Measurements from ENCODE around the gene CSF3.

DNA sequence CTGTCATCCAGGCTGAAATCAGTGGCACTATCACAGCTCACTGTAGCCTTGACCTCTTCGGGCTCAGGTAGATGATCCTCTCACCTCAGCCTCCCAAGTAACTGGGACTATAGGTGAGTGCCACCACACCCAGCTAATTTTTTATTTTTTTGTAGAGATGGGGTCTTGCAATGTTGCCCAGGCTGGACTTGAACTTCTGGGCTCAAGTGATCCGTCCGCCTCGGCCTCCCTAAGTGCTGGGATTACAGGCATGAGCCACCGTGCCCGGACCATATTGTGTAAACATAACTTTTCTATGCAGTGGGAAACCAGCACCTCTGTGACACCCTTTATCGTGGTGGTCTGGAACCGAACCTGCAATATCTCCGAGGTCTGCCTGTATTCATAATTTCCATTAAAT, 11.2 kb upstream of the CSF3 start:
- TF ChIP-seq POLR2AphosphoS5 (IDR thresholded peaks at IDR 0.05; ENCODE audit: low read depth, low read length): no peak
- TF ChIP-seq, protein P1, sequence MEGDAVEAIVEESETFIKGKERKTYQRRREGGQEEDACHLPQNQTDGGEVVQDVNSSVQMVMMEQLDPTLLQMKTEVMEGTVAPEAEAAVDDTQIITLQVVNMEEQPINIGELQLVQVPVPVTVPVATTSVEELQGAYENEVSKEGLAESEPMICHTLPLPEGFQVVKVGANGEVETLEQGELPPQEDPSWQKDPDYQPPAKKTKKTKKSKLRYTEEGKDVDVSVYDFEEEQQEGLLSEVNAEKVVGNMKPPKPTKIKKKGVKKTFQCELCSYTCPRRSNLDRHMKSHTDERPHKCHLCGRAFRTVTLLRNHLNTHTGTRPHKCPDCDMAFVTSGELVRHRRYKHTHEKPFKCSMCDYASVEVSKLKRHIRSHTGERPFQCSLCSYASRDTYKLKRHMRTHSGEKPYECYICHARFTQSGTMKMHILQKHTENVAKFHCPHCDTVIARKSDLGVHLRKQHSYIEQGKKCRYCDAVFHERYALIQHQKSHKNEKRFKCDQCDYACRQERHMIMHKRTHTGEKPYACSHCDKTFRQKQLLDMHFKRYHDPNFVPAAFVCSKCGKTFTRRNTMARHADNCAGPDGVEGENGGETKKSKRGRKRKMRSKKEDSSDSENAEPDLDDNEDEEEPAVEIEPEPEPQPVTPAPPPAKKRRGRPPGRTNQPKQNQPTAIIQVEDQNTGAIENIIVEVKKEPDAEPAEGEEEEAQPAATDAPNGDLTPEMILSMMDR (IDR thresholded peaks at IDR 0.05 in 2 of 3, conservative IDR thresholded peaks at IDR 0.05 in 1 of 3; ENCODE audit: borderline replicate concordance in 1 of 3, insufficient read depth in 1 of 3, low read depth in 2 of 3, low read length in 2 of 3): no peak
- no peak for TF ChIP-seq SRF (IDR thresholded peaks at IDR 0.05; ENCODE audit: low read depth)
- TF ChIP-seq, protein P2, sequence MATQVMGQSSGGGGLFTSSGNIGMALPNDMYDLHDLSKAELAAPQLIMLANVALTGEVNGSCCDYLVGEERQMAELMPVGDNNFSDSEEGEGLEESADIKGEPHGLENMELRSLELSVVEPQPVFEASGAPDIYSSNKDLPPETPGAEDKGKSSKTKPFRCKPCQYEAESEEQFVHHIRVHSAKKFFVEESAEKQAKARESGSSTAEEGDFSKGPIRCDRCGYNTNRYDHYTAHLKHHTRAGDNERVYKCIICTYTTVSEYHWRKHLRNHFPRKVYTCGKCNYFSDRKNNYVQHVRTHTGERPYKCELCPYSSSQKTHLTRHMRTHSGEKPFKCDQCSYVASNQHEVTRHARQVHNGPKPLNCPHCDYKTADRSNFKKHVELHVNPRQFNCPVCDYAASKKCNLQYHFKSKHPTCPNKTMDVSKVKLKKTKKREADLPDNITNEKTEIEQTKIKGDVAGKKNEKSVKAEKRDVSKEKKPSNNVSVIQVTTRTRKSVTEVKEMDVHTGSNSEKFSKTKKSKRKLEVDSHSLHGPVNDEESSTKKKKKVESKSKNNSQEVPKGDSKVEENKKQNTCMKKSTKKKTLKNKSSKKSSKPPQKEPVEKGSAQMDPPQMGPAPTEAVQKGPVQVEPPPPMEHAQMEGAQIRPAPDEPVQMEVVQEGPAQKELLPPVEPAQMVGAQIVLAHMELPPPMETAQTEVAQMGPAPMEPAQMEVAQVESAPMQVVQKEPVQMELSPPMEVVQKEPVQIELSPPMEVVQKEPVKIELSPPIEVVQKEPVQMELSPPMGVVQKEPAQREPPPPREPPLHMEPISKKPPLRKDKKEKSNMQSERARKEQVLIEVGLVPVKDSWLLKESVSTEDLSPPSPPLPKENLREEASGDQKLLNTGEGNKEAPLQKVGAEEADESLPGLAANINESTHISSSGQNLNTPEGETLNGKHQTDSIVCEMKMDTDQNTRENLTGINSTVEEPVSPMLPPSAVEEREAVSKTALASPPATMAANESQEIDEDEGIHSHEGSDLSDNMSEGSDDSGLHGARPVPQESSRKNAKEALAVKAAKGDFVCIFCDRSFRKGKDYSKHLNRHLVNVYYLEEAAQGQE (IDR thresholded peaks at IDR 0.05; ENCODE audit: low read depth): no peak
- TF ChIP-seq SIN3A (IDR thresholded peaks at IDR 0.05; ENCODE audit: low read depth): no peak
- TF ChIP-seq POLR2A (IDR thresholded peaks at IDR 0.05; ENCODE audit: borderline replicate concordance, extremely low read depth, insufficient read depth, insufficient read length): no peak
- TF ChIP-seq, protein P3, sequence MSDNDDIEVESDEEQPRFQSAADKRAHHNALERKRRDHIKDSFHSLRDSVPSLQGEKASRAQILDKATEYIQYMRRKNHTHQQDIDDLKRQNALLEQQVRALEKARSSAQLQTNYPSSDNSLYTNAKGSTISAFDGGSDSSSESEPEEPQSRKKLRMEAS (IDR thresholded peaks at IDR 0.05): no peak
- TF ChIP-seq, protein P4, sequence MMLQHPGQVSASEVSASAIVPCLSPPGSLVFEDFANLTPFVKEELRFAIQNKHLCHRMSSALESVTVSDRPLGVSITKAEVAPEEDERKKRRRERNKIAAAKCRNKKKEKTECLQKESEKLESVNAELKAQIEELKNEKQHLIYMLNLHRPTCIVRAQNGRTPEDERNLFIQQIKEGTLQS (IDR thresholded peaks at IDR 0.05): no peak
- TF ChIP-seq, protein P5, sequence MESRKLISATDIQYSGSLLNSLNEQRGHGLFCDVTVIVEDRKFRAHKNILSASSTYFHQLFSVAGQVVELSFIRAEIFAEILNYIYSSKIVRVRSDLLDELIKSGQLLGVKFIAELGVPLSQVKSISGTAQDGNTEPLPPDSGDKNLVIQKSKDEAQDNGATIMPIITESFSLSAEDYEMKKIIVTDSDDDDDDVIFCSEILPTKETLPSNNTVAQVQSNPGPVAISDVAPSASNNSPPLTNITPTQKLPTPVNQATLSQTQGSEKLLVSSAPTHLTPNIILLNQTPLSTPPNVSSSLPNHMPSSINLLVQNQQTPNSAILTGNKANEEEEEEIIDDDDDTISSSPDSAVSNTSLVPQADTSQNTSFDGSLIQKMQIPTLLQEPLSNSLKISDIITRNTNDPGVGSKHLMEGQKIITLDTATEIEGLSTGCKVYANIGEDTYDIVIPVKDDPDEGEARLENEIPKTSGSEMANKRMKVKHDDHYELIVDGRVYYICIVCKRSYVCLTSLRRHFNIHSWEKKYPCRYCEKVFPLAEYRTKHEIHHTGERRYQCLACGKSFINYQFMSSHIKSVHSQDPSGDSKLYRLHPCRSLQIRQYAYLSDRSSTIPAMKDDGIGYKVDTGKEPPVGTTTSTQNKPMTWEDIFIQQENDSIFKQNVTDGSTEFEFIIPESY (IDR thresholded peaks at IDR 0.05; ENCODE audit: extremely low read depth, insufficient replicate concordance, low read length): no peak

Data from HCT116 (cell line).